NB4 (cell line): ENCODE measurements around the gene LEP.

ENCODE experiments used
- CTCF ChIP-seq: IDR thresholded peaks from one replicate; pipeline ENCODE4 v1.5.1; 2012; ENCODE audit warnings: low read depth, low read length
- POLR2A ChIP-seq: IDR thresholded peaks from 2 replicates; pipeline ENCODE4 v1.6.1; 2011; ENCODE audit warnings: mild to moderate bottlenecking; ENCODE audit not compliant: insufficient read length; ENCODE audit errors: extremely low read depth

DNA sequence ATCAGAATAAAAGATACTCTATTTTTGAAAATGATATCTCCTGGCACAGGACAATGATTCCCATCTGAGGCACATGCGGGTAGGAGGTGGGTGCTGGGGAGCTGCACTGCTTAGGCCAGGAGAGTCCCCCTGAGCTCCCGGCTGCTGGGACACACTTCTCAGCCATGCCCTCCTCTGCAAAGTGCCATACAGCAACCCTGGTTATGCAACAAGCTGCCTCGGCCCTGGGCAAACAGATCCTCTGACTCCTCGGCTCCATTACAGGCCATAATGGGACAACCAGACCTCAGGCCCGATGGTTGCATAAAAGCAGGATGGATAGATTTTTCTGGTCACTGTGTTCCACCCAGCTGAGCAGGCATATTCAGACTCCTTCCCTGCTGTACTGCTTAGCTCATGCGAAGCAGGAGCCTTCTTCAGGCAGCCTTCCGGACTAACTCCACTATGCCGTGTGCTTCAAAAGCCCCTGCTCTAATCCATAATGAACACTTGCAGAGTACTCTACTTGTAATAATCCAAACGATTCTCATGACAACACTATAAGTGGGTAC is 6.5 kb upstream of the LEP start:
- TF ChIP-seq CTCF (no peak), POLR2A (no peak)
